Loucy (cell line): ENCODE results near the gene FAM111B.

Source experiments
- H2AFZ ChIP-seq: fragments of 200-600 bp; sonication (generic); 2 replicates; pipeline ENCODE4 v1.6.0; 2016; ENCODE audit warnings: antibody characterized with exemption, mild to moderate bottlenecking, low read length, moderate library complexity
- H3F3A ChIP-seq: fragments of 200-600 bp; 2 replicates; pipeline ENCODE4 v1.6.0; 2016; ENCODE audit warnings: antibody characterized with exemption, low read depth, mild to moderate bottlenecking
- H3K27me3 ChIP-seq: fragments of 200-600 bp; sonication (generic); 2 replicates; pipeline ENCODE4 v1.6.1; 2014; ENCODE audit warnings: low read length, mild to moderate bottlenecking; ENCODE audit not compliant: insufficient read depth, poor library complexity, severe bottlenecking
- H3K36me3 ChIP-seq: fragments of 200-600 bp; sonication (generic); 2 replicates; pipeline ENCODE4 v1.6.1; 2016; ENCODE audit warnings: low read length; ENCODE audit not compliant: insufficient read depth
- H3K4me1 ChIP-seq: fragments of 200-600 bp; sonication (generic); 2 replicates; pipeline ENCODE4 v1.5.1; 2014; ENCODE audit warnings: low read length, mild to moderate bottlenecking; ENCODE audit not compliant: insufficient read depth, poor library complexity, severe bottlenecking
- H3K4me2 ChIP-seq: fragments of 200-600 bp; sonication (generic); 2 replicates; pipeline ENCODE4 v1.6.0; 2014; ENCODE audit warnings: antibody characterized with exemption, low read length, low read depth, mild to moderate bottlenecking; ENCODE audit not compliant: poor library complexity, severe bottlenecking
- H3K4me3 ChIP-seq: fragments of 200-600 bp; sonication (generic); 2 replicates; pipeline ENCODE4 v1.5.1; 2014; ENCODE audit warnings: low read length, mild to moderate bottlenecking, mixed read lengths; ENCODE audit not compliant: poor library complexity, severe bottlenecking
- H3K79me2 ChIP-seq: fragments of 200-600 bp; sonication (generic); 2 replicates; pipeline ENCODE4 v1.6.1; 2014; ENCODE audit warnings: low read length; ENCODE audit not compliant: insufficient read depth
- H3K9ac ChIP-seq: fragments of 200-600 bp; sonication (generic); 2 replicates; pipeline ENCODE4 v1.6.0; 2014; ENCODE audit warnings: mild to moderate bottlenecking, low read depth, low read length, moderate library complexity; ENCODE audit not compliant: poor library complexity, severe bottlenecking
- H3K9me2 ChIP-seq: fragments of 200-600 bp; sonication (generic); replicated peaks from 2 replicates; pipeline ENCODE4 v1.6.1; 2016; ENCODE audit warnings: low read depth, low read length, mixed read lengths
- H3K9me3 ChIP-seq: fragments of 200-600 bp; sonication (generic); 2 replicates; pipeline ENCODE4 v1.6.1; 2014; ENCODE audit warnings: mild to moderate bottlenecking, antibody characterized with exemption, low read length, low read depth; ENCODE audit not compliant: insufficient read depth
- H4K20me1 ChIP-seq: fragments of 200-600 bp; sonication (generic); 2 replicates; pipeline ENCODE4 v1.6.0; 2014; ENCODE audit warnings: antibody characterized with exemption, low read length, mild to moderate bottlenecking; ENCODE audit not compliant: insufficient read depth, poor library complexity, severe bottlenecking
- EZH2phosphoT487 ChIP-seq: fragments of 200-600 bp; IDR thresholded peaks from 2 replicates; pipeline ENCODE4 v1.6.1; 2018; ENCODE audit warnings: antibody characterized with exemption, mild to moderate bottlenecking, moderate library complexity, borderline replicate concordance
- TF ChIP-seq, protein P1 (sequence below): fragments of 200-600 bp; sonication (generic); conservative IDR thresholded peaks from 2 replicates; pipeline ENCODE4 v1.5.1; 2014; ENCODE audit warnings: mild to moderate bottlenecking, antibody characterized with exemption, low read length

Gene FAM111B

DNA sequence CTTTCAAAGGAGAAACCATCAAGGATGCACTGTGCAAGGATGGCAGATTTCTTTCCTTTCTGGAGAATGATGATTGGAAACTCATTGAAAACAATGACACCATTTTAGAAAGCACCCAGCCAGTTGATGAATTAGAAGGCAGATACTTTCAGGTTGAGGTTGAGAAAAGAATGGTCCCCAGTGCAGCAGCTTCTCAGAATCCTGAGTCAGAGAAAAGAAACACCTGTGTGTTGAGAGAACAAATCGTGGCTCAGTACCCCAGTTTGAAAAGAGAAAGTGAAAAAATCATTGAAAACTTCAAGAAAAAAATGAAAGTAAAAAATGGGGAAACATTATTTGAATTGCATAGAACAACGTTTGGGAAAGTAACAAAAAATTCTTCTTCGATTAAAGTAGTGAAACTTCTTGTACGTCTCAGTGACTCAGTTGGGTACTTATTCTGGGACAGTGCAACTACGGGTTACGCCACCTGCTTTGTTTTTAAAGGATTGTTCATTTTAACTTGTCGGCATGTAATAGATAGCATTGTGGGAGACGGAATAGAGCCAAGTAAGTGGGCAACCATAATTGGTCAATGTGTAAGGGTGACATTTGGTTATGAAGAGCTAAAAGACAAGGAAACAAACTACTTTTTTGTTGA, 45.4 kb downstream of the FAM111B start:
- Histone ChIP-seq H3K4me2 (no peak overlapping the region), H3K27me3 (no peaks in the 10 kb centered on the region), H3K4me3 (no peak overlapping the region), H3F3A (no peaks in the 10 kb centered on the region; the same call in 1 of the 2 replicates), H3K9me2 (no peaks in the 10 kb centered on the region), H3K9me3 (no peaks in the 10 kb centered on the region), H2AFZ (no peak overlapping the region), H3K79me2 (peaks cover 50% of the 10 kb centered on the region), H3K9ac (no peak overlapping the region), H3K4me1 (peaks cover 37% of the 10 kb centered on the region), H4K20me1 (peaks cover under 1% of the 10 kb centered on the region), H3K36me3 (peaks cover 31% of the 10 kb centered on the region; the same call in 1 of the 2 replicates)
- no peak for TF ChIP-seq EZH2phosphoT487
- TF ChIP-seq, protein P1, sequence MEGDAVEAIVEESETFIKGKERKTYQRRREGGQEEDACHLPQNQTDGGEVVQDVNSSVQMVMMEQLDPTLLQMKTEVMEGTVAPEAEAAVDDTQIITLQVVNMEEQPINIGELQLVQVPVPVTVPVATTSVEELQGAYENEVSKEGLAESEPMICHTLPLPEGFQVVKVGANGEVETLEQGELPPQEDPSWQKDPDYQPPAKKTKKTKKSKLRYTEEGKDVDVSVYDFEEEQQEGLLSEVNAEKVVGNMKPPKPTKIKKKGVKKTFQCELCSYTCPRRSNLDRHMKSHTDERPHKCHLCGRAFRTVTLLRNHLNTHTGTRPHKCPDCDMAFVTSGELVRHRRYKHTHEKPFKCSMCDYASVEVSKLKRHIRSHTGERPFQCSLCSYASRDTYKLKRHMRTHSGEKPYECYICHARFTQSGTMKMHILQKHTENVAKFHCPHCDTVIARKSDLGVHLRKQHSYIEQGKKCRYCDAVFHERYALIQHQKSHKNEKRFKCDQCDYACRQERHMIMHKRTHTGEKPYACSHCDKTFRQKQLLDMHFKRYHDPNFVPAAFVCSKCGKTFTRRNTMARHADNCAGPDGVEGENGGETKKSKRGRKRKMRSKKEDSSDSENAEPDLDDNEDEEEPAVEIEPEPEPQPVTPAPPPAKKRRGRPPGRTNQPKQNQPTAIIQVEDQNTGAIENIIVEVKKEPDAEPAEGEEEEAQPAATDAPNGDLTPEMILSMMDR = no peak

GRCh38 chr11:59154610-59155009, 47.6 kb downstream of the FAM111B start:
- Histone ChIP-seq H3K9ac (no peak overlapping the region), H3K9me3 (no peaks in the 10 kb centered on the region), H2AFZ (no peak overlapping the region), H3K9me2 (no peaks in the 10 kb centered on the region), H4K20me1 (no peaks in the 10 kb centered on the region), H3F3A (no peaks in the 10 kb centered on the region; the same call in 1 of the 2 replicates), H3K4me2 (peak overlapping the region; percentile 22), H3K36me3 (peaks cover 21% of the 10 kb centered on the region; the same call in 1 of the 2 replicates), H3K4me1 (peaks cover 23% of the 10 kb centered on the region), H3K79me2 (peaks cover 29% of the 10 kb centered on the region), H3K27me3 (no peaks in the 10 kb centered on the region), H3K4me3 (no peak overlapping the region)
- TF ChIP-seq EZH2phosphoT487 = no peak
- TF ChIP-seq, protein P1 = peak; percentile 27; the same call in 1 of the 2 replicates

DNA sequence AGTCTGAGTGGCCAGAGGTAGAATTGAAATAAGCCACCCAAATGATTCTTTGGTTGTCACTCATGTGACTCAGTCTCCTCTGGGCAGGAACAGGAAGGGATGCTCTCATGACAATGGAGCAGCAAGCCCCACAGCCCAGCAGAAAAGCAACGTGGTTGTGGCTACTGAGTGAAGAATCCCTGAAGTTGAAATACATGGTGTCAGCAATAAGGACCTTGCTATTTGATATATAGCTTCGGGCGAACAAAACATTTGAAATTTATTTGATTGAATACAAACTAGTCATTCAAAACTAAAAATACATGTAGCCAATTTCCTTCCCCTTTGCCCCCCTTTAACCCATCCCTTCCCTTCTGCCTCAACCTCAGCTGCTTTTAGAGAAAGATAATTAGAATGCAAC, 50.4 kb downstream of the FAM111B start:
- Histone ChIP-seq H3K9ac (no peak overlapping the region), H3F3A (no peaks in the 10 kb centered on the region; the same call in 1 of the 2 replicates), H3K9me3 (no peaks in the 10 kb centered on the region), H3K4me1 (peaks cover 23% of the 10 kb centered on the region), H4K20me1 (no peaks in the 10 kb centered on the region), H3K4me3 (no peak overlapping the region), H3K36me3 (peaks cover 4% of the 10 kb centered on the region; the same call in 1 of the 2 replicates), H3K27me3 (no peaks in the 10 kb centered on the region), H3K79me2 (peaks cover 4% of the 10 kb centered on the region; the same call in 1 of the 2 replicates), H3K9me2 (no peaks in the 10 kb centered on the region), H3K4me2 (no peak overlapping the region), H2AFZ (no peak overlapping the region)
- TF ChIP-seq EZH2phosphoT487 = no peak
- TF ChIP-seq, protein P1 = no peak
